HCT116 (cell line): ENCODE results near the gene WDR26.

ENCODE experiments used
- SIN3A ChIP-seq: IDR thresholded peaks from 2 replicates; pipeline ENCODE4 v1.6.1; 2012; ENCODE audit warnings: low read depth
- ZFX ChIP-seq: fragments of 450-650 bp; IDR thresholded peaks from 2 replicates; pipeline ENCODE4 v1.6.1; 2017
- ZNF274 ChIP-seq: fragments of 200-500 bp; sonication (Bioruptor generic); IDR thresholded peaks from 2 replicates; pipeline ENCODE4 v1.6.1; 2014; ENCODE audit warnings: mild to moderate bottlenecking, low read depth, low read length, inconsistent platforms
- TF ChIP-seq, protein P1 (sequence below), 3 experiments: fragments of 200-600 bp in 1 of 3; sonication (generic) in 1 of 3; IDR thresholded peaks in 2 of 3; conservative IDR thresholded peaks in 1 of 3; 2 replicates each; pipeline ENCODE4 v1.5.1; 2012 to 2017; ENCODE audit warnings: low read depth in 2 of 3, low read length in 2 of 3, antibody characterized with exemption in 1 of 3, borderline replicate concordance in 1 of 3, control low read depth in 1 of 3, mild to moderate bottlenecking in 1 of 3, mixed read lengths in 1 of 3, mixed run types in 1 of 3, moderate library complexity in 1 of 3; ENCODE audit not compliant: insufficient read depth in 1 of 3
- TF ChIP-seq, protein P2 (sequence below): IDR thresholded peaks from 2 replicates; pipeline ENCODE4 v1.6.1; 2012

DNA sequence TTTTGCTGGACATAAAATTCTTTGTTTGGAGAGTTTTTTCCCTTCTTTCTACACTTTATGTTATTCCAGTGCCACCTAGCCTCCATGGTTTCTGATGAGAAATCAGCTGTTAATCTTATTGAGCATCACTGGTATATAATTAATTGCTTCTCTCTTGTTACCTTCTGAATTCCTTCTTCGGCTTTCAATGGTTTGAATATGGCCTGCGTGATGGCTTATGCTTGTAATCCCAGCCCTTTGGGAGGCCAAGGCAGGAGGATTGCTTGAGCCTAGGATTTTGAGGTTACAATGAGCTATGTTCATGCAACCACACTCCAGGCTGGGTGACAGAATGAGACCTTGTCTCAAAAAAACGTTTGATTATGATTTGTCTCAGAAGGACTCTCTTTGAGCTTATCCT, 90.9 kb downstream of the WDR26 start:
- no peak for TF ChIP-seq SIN3A
- TF ChIP-seq, protein P1, sequence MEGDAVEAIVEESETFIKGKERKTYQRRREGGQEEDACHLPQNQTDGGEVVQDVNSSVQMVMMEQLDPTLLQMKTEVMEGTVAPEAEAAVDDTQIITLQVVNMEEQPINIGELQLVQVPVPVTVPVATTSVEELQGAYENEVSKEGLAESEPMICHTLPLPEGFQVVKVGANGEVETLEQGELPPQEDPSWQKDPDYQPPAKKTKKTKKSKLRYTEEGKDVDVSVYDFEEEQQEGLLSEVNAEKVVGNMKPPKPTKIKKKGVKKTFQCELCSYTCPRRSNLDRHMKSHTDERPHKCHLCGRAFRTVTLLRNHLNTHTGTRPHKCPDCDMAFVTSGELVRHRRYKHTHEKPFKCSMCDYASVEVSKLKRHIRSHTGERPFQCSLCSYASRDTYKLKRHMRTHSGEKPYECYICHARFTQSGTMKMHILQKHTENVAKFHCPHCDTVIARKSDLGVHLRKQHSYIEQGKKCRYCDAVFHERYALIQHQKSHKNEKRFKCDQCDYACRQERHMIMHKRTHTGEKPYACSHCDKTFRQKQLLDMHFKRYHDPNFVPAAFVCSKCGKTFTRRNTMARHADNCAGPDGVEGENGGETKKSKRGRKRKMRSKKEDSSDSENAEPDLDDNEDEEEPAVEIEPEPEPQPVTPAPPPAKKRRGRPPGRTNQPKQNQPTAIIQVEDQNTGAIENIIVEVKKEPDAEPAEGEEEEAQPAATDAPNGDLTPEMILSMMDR (IDR thresholded peaks at IDR 0.05 in 2 of 3, conservative IDR thresholded peaks at IDR 0.05 in 1 of 3; ENCODE audit: borderline replicate concordance in 1 of 3, insufficient read depth in 1 of 3, low read depth in 2 of 3, low read length in 2 of 3) = no peak
- TF ChIP-seq ZFX = no peak
- TF ChIP-seq ZNF274 = no peak
- TF ChIP-seq, protein P2, sequence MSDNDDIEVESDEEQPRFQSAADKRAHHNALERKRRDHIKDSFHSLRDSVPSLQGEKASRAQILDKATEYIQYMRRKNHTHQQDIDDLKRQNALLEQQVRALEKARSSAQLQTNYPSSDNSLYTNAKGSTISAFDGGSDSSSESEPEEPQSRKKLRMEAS = no peak
